SK-N-SH (cell line): ENCODE data around the gene ERN1.

Source experiments
- CTCF ChIP-seq: fragments of 200-600 bp; sonication (generic); IDR thresholded peaks from 2 replicates; pipeline ENCODE4 v1.6.1; 2017; ENCODE audit warnings: antibody characterized with exemption, mild to moderate bottlenecking, moderate library complexity
- EZH2phosphoT487 ChIP-seq: fragments of 200-600 bp; sonication (generic); IDR thresholded peaks from 2 replicates; pipeline ENCODE4 v1.6.1; 2017; ENCODE audit warnings: low read depth, mixed run types, mild to moderate bottlenecking, antibody characterized with exemption, moderate library complexity, borderline replicate concordance
- FOSL2 ChIP-seq: IDR thresholded peaks from 2 replicates; pipeline ENCODE4 v1.4.0; 2012; ENCODE audit warnings: low read depth, mild to moderate bottlenecking, moderate library complexity, borderline replicate concordance

GRCh38 chr17:64040206-64040605 lies 89.7 kb downstream of the ERN1 start:
- TF ChIP-seq CTCF (no peak), FOSL2 (no peak), EZH2phosphoT487 (no peak)
